ENCODE data around the gene MAN1A2.

Gene MAN1A2

GRCh38 chr1:117365350-117366176, 1.7 kb upstream of the MAN1A2 start:
- peak overlapping the region; percentile 96 for H3K27ac ChIP-seq
- TF ChIP-seq CTCF (conservative IDR thresholded peaks at IDR 0.05), result no peak

- TF ChIP-seq CTCF (conservative IDR thresholded peaks at IDR 0.05), result no peak
- H3K27ac ChIP-seq, result peak overlapping the region; percentile 96
Observed at GRCh38 chr1:117366177-117367045, 838 bp upstream of the MAN1A2 start.

- H3K27ac ChIP-seq, result peak overlapping the region; percentile 96
- TF ChIP-seq CTCF (conservative IDR thresholded peaks at IDR 0.05), result no peak
Observed at GRCh38 chr1:117368116-117369108, 1.2 kb downstream of the MAN1A2 start.

GRCh38 chr1:117370071-117370470, 2.8 kb downstream of the MAN1A2 start:
- no peak overlapping the region for H3K27ac ChIP-seq
- no peak for TF ChIP-seq CTCF (conservative IDR thresholded peaks at IDR 0.05)

- TF ChIP-seq CTCF (conservative IDR thresholded peaks at IDR 0.05), result no peak
- no peak overlapping the region for H3K27ac ChIP-seq
Observed at GRCh38 chr1:117370509-117370908, 3.3 kb downstream of the MAN1A2 start.

- TF ChIP-seq CTCF (conservative IDR thresholded peaks at IDR 0.05), result no peak
- no peak overlapping the region for H3K27ac ChIP-seq
Observed at GRCh38 chr1:117371441-117372151, 4.3 kb downstream of the MAN1A2 start.
